ENCODE data around the gene TSEN34.

The TSEN34 gene

GRCh38 chr19:54191011-54191810 is at the start of gene TSEN34:
TSEN34 (plus strand) TSS chr19:54191308; CDS start chr19:54191365, 57 bp downstream.
- DNase-seq (ENCODE audit: low spot score), result no peak

- no peak for DNase-seq (ENCODE audit: low spot score)
Measured at GRCh38 chr19:54141356-54141755, 49.8 kb upstream of the TSEN34 start.

- no peak for DNase-seq (ENCODE audit: low spot score)
Measured at GRCh38 chr19:54142166-54142780, 48.8 kb upstream of the TSEN34 start.

GRCh38 chr19:54145541-54146158 is 45.5 kb upstream of the TSEN34 start:
- DNase-seq (ENCODE audit: low spot score), result no peak

GRCh38 chr19:54147676-54148075 is 43.4 kb upstream of the TSEN34 start:
- no peak for DNase-seq (ENCODE audit: low spot score)

GRCh38 chr19:54148158-54148557 is 43.0 kb upstream of the TSEN34 start:
- no peak for DNase-seq (ENCODE audit: low spot score)

- no peak for DNase-seq (ENCODE audit: low spot score)
Measured at GRCh38 chr19:54149021-54149812, 41.9 kb upstream of the TSEN34 start.

GRCh38 chr19:54151362-54152035 is 39.6 kb upstream of the TSEN34 start:
- DNase-seq (ENCODE audit: low spot score), result no peak

- DNase-seq (ENCODE audit: low spot score), result no peak
Measured at GRCh38 chr19:54152267-54152666, 38.8 kb upstream of the TSEN34 start.

GRCh38 chr19:54152878-54153524 is 38.1 kb upstream of the TSEN34 start:
- DNase-seq (ENCODE audit: low spot score), result no peak

- DNase-seq (ENCODE audit: low spot score), result no peak
Measured at GRCh38 chr19:54153731-54154326, 37.3 kb upstream of the TSEN34 start.

GRCh38 chr19:54154603-54155345 is 36.3 kb upstream of the TSEN34 start:
- DNase-seq (ENCODE audit: low spot score), result no peak

GRCh38 chr19:54155694-54156093 is 35.4 kb upstream of the TSEN34 start:
- no peak for DNase-seq (ENCODE audit: low spot score)

- DNase-seq (ENCODE audit: low spot score), result no peak
Measured at GRCh38 chr19:54156490-54156889, 34.6 kb upstream of the TSEN34 start.

- DNase-seq (ENCODE audit: low spot score), result no peak
Measured at GRCh38 chr19:54156953-54157352, 34.2 kb upstream of the TSEN34 start.

- DNase-seq (ENCODE audit: low spot score), result no peak
Measured at GRCh38 chr19:54158812-54159351, 32.2 kb upstream of the TSEN34 start.

- DNase-seq (ENCODE audit: low spot score), result peak; percentile 98
Measured at GRCh38 chr19:54159352-54160181, 31.5 kb upstream of the TSEN34 start, which contains the start of gene LENG1. LENG1 (minus strand) TSS chr19:54159721; CDS start chr19:54159695, 26 bp downstream.

GRCh38 chr19:54160182-54160811 is 30.8 kb upstream of the TSEN34 start:
- DNase-seq (ENCODE audit: low spot score), result no peak

Measured in left forelimb (tissue), 1 donor.